ENCODE measurements around the gene METTL3. TPM values are rescaled to one million over a fixed set of nuclear protein-coding genes. Genes with fewer than 3 reads are reported as not detected.

Gene METTL3
- total RNA-seq, 2 donors from 2014 or later: 54.8 to 62.4 TPM

GRCh38 chr14:21533294-21533693, 22.2 kb upstream of the METTL3 start:
- Histone ChIP-seq H3K27ac (no peak overlapping the region), H3K9me3 (no peaks in the 10 kb centered on the region), H3K27me3 (replicated peaks; ENCODE audit: insufficient read depth) (no peaks in the 10 kb centered on the region), H3K36me3 (no peaks in the 10 kb centered on the region), H3K4me3 (no peak overlapping the region), H3K4me1 (ENCODE audit: control insufficient read depth in 1 of 2, low read depth in 2 of 2) (peaks cover 0 to 5% of the 10 kb centered on the region in 2 donors)
- no peak for DNase-seq (ENCODE audit: low spot score)
- TF ChIP-seq CTCF (IDR thresholded peaks at IDR 0.05): no peak
- no peak for ATAC-seq (ENCODE audit: insufficient number of reproducible peaks, low FRiP score, low read depth)

GRCh38 chr14:21529515-21529914, 18.4 kb upstream of the METTL3 start:
- H3K4me3 ChIP-seq: no peak overlapping the region
- H3K4me1 ChIP-seq (ENCODE audit: control insufficient read depth in 1 of 2, low read depth in 2 of 2): peaks cover 8% of the 10 kb centered on the region in 2 donors
- ATAC-seq (ENCODE audit: insufficient number of reproducible peaks, low FRiP score, low read depth) (no peak), DNase-seq (ENCODE audit: low spot score) (no peak)
- H3K27ac ChIP-seq: no peak overlapping the region
- H3K36me3 ChIP-seq: no peaks in the 10 kb centered on the region
- no peaks in the 10 kb centered on the region for H3K9me3 ChIP-seq
- H3K27me3 ChIP-seq (replicated peaks; ENCODE audit: insufficient read depth): no peaks in the 10 kb centered on the region
- TF ChIP-seq CTCF (IDR thresholded peaks at IDR 0.05): no peak

DNA sequence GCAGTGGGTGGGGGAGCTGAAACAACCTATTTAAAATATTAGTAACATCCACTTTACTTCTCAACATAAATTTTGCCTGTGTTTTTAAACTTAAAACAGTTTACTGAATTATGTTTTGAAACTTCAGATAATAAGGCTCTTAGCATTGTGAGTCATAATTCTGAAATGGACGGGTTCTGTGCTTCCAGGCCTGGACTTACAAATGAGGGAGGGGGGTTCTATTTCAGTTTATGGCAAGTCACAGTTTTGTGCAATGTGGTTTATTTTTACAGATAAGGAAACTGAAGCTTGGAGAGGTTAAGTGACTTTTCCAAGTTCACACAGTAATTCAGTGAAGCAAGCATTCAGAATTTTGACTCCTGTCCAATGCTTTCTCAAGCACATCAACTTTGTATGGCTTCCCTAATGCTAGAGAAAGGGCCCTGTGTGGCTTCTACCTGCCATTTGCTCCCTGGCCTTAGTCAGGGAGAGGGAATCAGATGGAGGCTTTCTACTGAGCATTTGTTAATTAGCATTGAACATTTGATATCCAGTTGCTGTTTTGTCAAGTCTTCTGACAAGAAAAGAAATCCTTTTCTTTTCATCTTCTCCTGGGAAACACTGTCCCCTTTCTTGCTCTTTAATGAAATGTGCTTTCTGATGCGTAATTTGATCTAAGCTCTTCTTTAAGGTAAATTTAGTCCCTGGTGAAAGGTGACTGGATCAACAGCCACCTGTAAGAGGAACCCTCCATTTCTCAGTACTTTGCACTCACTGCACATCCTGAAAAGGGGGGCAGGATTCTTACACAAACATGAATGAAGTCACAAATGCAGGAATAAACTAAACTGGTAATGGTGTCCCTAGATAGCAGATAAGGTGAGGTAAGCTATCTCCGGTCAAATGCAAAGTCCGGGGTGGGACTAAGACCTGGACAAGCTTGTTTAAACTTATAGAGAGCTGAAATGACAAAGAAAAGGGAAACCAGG, 17.5 kb upstream of the METTL3 start:
- no peaks in the 10 kb centered on the region for H3K36me3 ChIP-seq
- H3K27ac ChIP-seq: no peak overlapping the region
- H3K4me1 ChIP-seq (ENCODE audit: control insufficient read depth in 1 of 2, low read depth in 2 of 2): peaks cover 8% of the 10 kb centered on the region in 2 donors
- ATAC-seq (ENCODE audit: insufficient number of reproducible peaks, low FRiP score, low read depth) (no peak), DNase-seq (ENCODE audit: low spot score) (no peak)
- no peaks in the 10 kb centered on the region for H3K27me3 ChIP-seq (replicated peaks; ENCODE audit: insufficient read depth)
- H3K9me3 ChIP-seq: no peaks in the 10 kb centered on the region
- no peak for TF ChIP-seq CTCF (IDR thresholded peaks at IDR 0.05)
- H3K4me3 ChIP-seq: no peak overlapping the region

- H3K4me3 ChIP-seq: peak overlapping the region; percentile 98
- DNase-seq (ENCODE audit: low spot score): no peak
- peaks cover 8% of the 10 kb centered on the region in 2 donors for H3K4me1 ChIP-seq (ENCODE audit: control insufficient read depth in 1 of 2, low read depth in 2 of 2)
- H3K27me3 ChIP-seq (replicated peaks; ENCODE audit: insufficient read depth): no peaks in the 10 kb centered on the region
- no peak for TF ChIP-seq CTCF (IDR thresholded peaks at IDR 0.05)
- peaks cover 4% of the 10 kb centered on the region for H3K36me3 ChIP-seq
- no peaks in the 10 kb centered on the region for H3K9me3 ChIP-seq
- no peak for ATAC-seq (ENCODE audit: insufficient number of reproducible peaks, low FRiP score, low read depth)
- H3K27ac ChIP-seq: no peak overlapping the region
Observed at GRCh38 chr14:21527318-21527679, 16.2 kb upstream of the METTL3 start.

DNA sequence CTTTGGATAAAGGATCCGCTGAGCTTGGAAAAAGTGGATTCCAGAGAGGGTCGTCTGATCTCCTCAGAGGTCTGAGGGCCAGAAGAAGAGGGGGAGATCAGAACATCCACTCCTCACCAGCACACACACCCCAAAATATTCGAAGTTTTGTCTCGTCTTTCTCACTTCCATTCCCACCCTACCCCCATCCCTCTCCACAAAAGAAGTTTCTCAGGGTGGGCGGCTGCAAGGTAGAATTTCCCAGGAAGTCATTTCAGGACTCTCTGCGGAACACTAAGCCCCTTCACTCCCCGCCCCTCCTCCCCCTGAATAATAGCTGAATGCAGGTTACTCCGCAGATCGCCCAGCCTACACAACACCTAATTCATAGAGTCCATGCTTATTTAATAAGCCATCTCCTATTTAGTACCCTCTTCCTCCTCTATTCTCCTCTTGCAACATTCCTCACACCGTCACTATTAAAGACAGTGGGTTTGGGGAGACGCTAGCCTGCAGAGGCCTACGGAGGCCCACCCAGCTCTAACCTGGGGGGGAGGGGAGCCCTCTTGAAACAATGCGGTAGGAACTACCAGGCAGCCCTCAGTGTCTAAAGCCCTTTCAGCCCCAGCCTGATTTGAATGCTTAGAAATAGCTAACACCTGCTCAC, 15.7 kb upstream of the METTL3 start:
- H3K4me1 ChIP-seq (ENCODE audit: control insufficient read depth in 1 of 2, low read depth in 2 of 2): peaks cover 8% of the 10 kb centered on the region in 2 donors
- peak overlapping the region in 1 of 2 donors; percentile 32 for H3K27ac ChIP-seq
- H3K4me3 ChIP-seq: peak overlapping the region; percentile 98
- H3K27me3 ChIP-seq (replicated peaks; ENCODE audit: insufficient read depth): no peaks in the 10 kb centered on the region
- ATAC-seq (ENCODE audit: insufficient number of reproducible peaks, low FRiP score, low read depth): no peak
- peaks cover 4% of the 10 kb centered on the region for H3K36me3 ChIP-seq
- TF ChIP-seq CTCF (IDR thresholded peaks at IDR 0.05): no peak
- no peaks in the 10 kb centered on the region for H3K9me3 ChIP-seq
- DNase-seq (ENCODE audit: low spot score): no peak

All from thoracic aorta (tissue), 2 donors.